ENCODE results near the gene B4GALT1. TPM values are rescaled to one million over a fixed set of nuclear protein-coding genes. Genes with fewer than 3 reads are reported as not detected.

The B4GALT1 gene
- total and polyA plus RNA-seq, 4 donors: 27.2 to 130 (median 86.2) TPM

DNA sequence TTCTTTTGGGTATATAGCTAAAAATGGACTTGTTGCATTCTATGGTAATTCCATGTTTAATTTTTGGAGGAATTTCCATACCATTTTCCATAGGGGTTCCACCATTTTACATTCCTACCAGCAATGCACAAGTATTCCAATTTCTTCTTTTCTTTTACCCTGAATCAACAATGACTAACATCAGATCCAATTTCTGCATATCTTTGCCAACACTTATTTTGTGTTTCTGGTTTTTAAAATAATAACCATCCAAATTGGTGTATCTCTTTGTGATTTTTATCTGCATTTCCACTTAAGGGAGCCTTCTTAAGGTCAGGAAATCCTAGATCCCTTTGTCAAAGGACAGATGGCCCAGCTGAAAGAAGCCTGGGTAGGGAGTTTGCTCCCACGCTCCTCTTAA is 61.2 kb downstream of the B4GALT1 start:
- H3K27ac ChIP-seq (ENCODE audit: low read depth in 1 of 2, low read length in 1 of 2): no peak overlapping the region
- TF ChIP-seq, protein P1, sequence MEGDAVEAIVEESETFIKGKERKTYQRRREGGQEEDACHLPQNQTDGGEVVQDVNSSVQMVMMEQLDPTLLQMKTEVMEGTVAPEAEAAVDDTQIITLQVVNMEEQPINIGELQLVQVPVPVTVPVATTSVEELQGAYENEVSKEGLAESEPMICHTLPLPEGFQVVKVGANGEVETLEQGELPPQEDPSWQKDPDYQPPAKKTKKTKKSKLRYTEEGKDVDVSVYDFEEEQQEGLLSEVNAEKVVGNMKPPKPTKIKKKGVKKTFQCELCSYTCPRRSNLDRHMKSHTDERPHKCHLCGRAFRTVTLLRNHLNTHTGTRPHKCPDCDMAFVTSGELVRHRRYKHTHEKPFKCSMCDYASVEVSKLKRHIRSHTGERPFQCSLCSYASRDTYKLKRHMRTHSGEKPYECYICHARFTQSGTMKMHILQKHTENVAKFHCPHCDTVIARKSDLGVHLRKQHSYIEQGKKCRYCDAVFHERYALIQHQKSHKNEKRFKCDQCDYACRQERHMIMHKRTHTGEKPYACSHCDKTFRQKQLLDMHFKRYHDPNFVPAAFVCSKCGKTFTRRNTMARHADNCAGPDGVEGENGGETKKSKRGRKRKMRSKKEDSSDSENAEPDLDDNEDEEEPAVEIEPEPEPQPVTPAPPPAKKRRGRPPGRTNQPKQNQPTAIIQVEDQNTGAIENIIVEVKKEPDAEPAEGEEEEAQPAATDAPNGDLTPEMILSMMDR (IDR thresholded peaks at IDR 0.05; ENCODE audit: control extremely low read depth, extremely low read depth): no peak
- 98 to 100% methylated on average over 1 of the region's 1 CpG for WGBS, 2 donors
- peaks cover 0 to 13% (median 10%) of the 10 kb centered on the region in 5 donors for H3K4me1 ChIP-seq (ENCODE audit: control insufficient read depth in 5 of 5, insufficient read depth in 5 of 5, low read length in 5 of 5)
- no peaks in the 10 kb centered on the region for H3K9me3 ChIP-seq (ENCODE audit: control insufficient read depth in 4 of 4, insufficient read depth in 3 of 4, low read length in 3 of 4)
- DNase-seq (no peak), ATAC-seq (ENCODE audit: insufficient read depth, low FRiP score) (no peak)
- H3K9ac ChIP-seq (ENCODE audit: insufficient read depth in 1 of 2, low read length in 2 of 2): peak overlapping the region in 1 of 2 donors; percentile 1
- no peak overlapping the region for H3K4me3 ChIP-seq
- H3K36me3 ChIP-seq (ENCODE audit: control insufficient read depth in 4 of 4, insufficient read depth in 4 of 4, low read length in 4 of 4): peaks cover 0 to 3% (median 0%) of the 10 kb centered on the region in 4 donors
- H3K27me3 ChIP-seq (ENCODE audit: control insufficient read depth in 3 of 3, insufficient read depth in 3 of 3, low read length in 2 of 3): no peaks in the 10 kb centered on the region

DNA sequence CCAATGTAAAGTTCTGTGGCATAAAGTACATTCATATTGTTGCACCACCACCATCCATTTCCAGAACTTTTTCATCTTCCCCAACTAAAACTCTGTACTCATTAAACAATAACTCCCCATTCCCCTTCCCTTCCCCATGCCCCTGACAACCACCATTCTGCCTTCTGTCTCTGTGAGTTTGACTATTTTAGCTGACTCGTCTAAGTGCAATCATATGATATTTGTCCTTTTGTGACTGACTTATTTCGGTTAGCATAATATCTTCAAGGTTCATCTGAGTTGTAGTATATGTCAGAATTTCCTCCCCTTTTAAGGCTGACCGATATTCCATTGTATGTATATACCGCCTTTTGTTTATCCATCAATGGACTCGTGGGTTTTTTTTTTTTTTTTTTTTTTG is 61.6 kb downstream of the B4GALT1 start:
- TF ChIP-seq, protein P1 (IDR thresholded peaks at IDR 0.05; ENCODE audit: control extremely low read depth, extremely low read depth): no peak
- no peaks in the 10 kb centered on the region for H3K9me3 ChIP-seq (ENCODE audit: control insufficient read depth in 4 of 4, insufficient read depth in 3 of 4, low read length in 3 of 4)
- DNase-seq (no peak), ATAC-seq (ENCODE audit: insufficient read depth, low FRiP score) (no peak)
- no peak overlapping the region for H3K4me3 ChIP-seq
- H3K27me3 ChIP-seq (ENCODE audit: control insufficient read depth in 3 of 3, insufficient read depth in 3 of 3, low read length in 2 of 3): no peaks in the 10 kb centered on the region
- peaks cover 0 to 13% (median 10%) of the 10 kb centered on the region in 5 donors for H3K4me1 ChIP-seq (ENCODE audit: control insufficient read depth in 5 of 5, insufficient read depth in 5 of 5, low read length in 5 of 5)
- H3K9ac ChIP-seq (ENCODE audit: insufficient read depth in 1 of 2, low read length in 2 of 2): no peak overlapping the region
- H3K36me3 ChIP-seq (ENCODE audit: control insufficient read depth in 4 of 4, insufficient read depth in 4 of 4, low read length in 4 of 4): peaks cover 0 to 3% (median 0%) of the 10 kb centered on the region in 4 donors
- WGBS, 2 donors: 72 to 76% methylated on average over 5 of the region's 5 CpGs
- no peak overlapping the region for H3K27ac ChIP-seq (ENCODE audit: low read depth in 1 of 2, low read length in 1 of 2)

DNA sequence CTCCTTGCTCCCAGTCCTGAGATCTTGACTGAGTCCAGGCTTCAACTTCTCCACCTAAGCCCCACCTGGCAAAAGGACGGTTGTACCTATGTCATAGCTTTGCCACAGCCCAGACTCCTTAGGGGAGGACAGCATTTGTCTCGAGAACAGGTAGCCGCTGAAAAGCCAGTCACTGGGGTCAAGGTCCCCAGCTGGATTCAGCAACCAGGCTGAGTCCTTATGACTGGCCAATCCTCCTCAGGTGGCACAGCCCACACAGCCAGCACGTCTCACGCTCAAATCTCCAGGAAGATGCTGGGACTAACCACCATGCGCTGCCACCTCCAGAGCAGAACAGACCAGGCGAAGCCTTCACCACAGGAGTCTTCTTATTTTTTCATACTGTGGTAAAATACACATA is 62.7 kb downstream of the B4GALT1 start:
- Histone ChIP-seq H3K9ac (ENCODE audit: insufficient read depth in 1 of 2, low read length in 2 of 2) (no peak overlapping the region), H3K27ac (ENCODE audit: low read depth in 1 of 2, low read length in 1 of 2) (no peak overlapping the region), H3K4me1 (ENCODE audit: control insufficient read depth in 5 of 5, insufficient read depth in 5 of 5, low read length in 5 of 5) (peaks cover 0 to 13% (median 10%) of the 10 kb centered on the region in 5 donors), H3K9me3 (ENCODE audit: control insufficient read depth in 4 of 4, insufficient read depth in 3 of 4, low read length in 3 of 4) (no peaks in the 10 kb centered on the region), H3K27me3 (ENCODE audit: control insufficient read depth in 3 of 3, insufficient read depth in 3 of 3, low read length in 2 of 3) (no peaks in the 10 kb centered on the region), H3K4me3 (no peak overlapping the region), H3K36me3 (ENCODE audit: control insufficient read depth in 4 of 4, insufficient read depth in 4 of 4, low read length in 4 of 4) (no peaks in the 10 kb centered on the region)
- no peak for DNase-seq
- ATAC-seq (ENCODE audit: insufficient read depth, low FRiP score): no peak
- 87 to 92% methylated on average over 7 of the region's 7 CpGs for WGBS, 2 donors
- TF ChIP-seq, protein P1 (IDR thresholded peaks at IDR 0.05; ENCODE audit: control extremely low read depth, extremely low read depth): no peak
